Mesendoderm (in vitro differentiated cells): Measurements from ENCODE around the gene SOX6.

Source experiments
- DNase-seq: peaks from one replicate; pipeline ENCODE4 v3.0.0; 2013
- H2AK5ac ChIP-seq: 2 replicates; pipeline ENCODE4 v1.6.1; 2013; ENCODE audit warnings: low read length, inconsistent platforms
- H2BK120ac ChIP-seq: 2 replicates; pipeline ENCODE4 v1.6.1; 2013; ENCODE audit warnings: low read depth, mild to moderate bottlenecking, low read length, moderate library complexity, mixed read lengths
- H2BK15ac ChIP-seq: replicated peaks from 2 replicates; pipeline ENCODE4 v1.6.1; 2013; ENCODE audit warnings: low read depth, mild to moderate bottlenecking, moderate library complexity
- H2BK5ac ChIP-seq: 2 replicates; pipeline ENCODE4 v1.6.1; 2013; ENCODE audit warnings: low read length, inconsistent platforms
- H3K18ac ChIP-seq: 2 replicates; pipeline ENCODE4 v1.6.1; 2013; ENCODE audit warnings: mild to moderate bottlenecking, low read length, mixed read lengths
- H3K23ac ChIP-seq: one replicate; pipeline ENCODE4 v1.6.1; 2013; ENCODE audit warnings: low read length
- H3K27ac ChIP-seq: 2 replicates; pipeline ENCODE4 v1.5.1; 2013; ENCODE audit warnings: low read depth, mild to moderate bottlenecking, inconsistent platforms, low read length, moderate library complexity
- H3K27me3 ChIP-seq: 2 replicates; pipeline ENCODE4 v1.6.1; 2013; ENCODE audit warnings: low read length, control low read depth, mild to moderate bottlenecking, inconsistent platforms; ENCODE audit not compliant: insufficient read depth, poor library complexity
- H3K36me3 ChIP-seq: 2 replicates; pipeline ENCODE4 v1.6.1; 2013; ENCODE audit warnings: low read length, inconsistent platforms; ENCODE audit not compliant: control insufficient read depth, insufficient read depth
- H3K4ac ChIP-seq: one replicate; pipeline ENCODE4 v1.6.1; 2013; ENCODE audit warnings: low read depth, mild to moderate bottlenecking, low read length, moderate library complexity
- H3K4me1 ChIP-seq: 2 replicates; pipeline ENCODE4 v1.6.1; 2013; ENCODE audit warnings: low read depth, low read length, inconsistent platforms; ENCODE audit not compliant: control insufficient read depth
- H3K4me2 ChIP-seq: 2 replicates; pipeline ENCODE4 v1.6.1; 2013; ENCODE audit warnings: low read length
- H3K4me3 ChIP-seq: 2 replicates; pipeline ENCODE4 v1.5.1; 2013; ENCODE audit warnings: mild to moderate bottlenecking, low read length
- H3K56ac ChIP-seq: one replicate; pipeline ENCODE4 v1.6.1; 2013; ENCODE audit warnings: low read length
- H3K79me1 ChIP-seq: 2 replicates; pipeline ENCODE4 v1.6.1; 2013; ENCODE audit warnings: low read length, inconsistent platforms
- H3K79me2 ChIP-seq: 2 replicates; pipeline ENCODE4 v1.6.1; 2013; ENCODE audit warnings: mild to moderate bottlenecking, low read length; ENCODE audit not compliant: control insufficient read depth, insufficient read depth
- H3K9ac ChIP-seq: 2 replicates; pipeline ENCODE4 v1.6.1; 2013; ENCODE audit warnings: low read length, inconsistent platforms
- H4K5ac ChIP-seq: one replicate; pipeline ENCODE4 v1.6.1; 2013; ENCODE audit warnings: low read length
- H4K8ac ChIP-seq: one replicate; pipeline ENCODE4 v1.6.1; 2013; ENCODE audit warnings: low read depth, mild to moderate bottlenecking, control low read depth, low read length, moderate library complexity
- WGBS: extraction: QIAGEN DNeasy Blood & Tissue Kit; methylation state at CpG from one replicate; pipeline ENCODE4 v1.1.7; 2013; ENCODE audit warnings: low lambda C conversion rate, missing lambda C conversion rate; ENCODE audit not compliant: insufficient coverage; ENCODE audit errors: extremely low coverage; 5-methylcytosine and 5-hydroxymethylcytosine counted together

Gene SOX6

GRCh38 chr11:16093889-16094653 lies 262.3 kb downstream of the SOX6 start:
- H3K27ac ChIP-seq: no peak overlapping the region
- no peak overlapping the region for H3K4me3 ChIP-seq
- DNase-seq: no peak
- H4K5ac ChIP-seq: no peak overlapping the region
- H3K4me2 ChIP-seq: no peak overlapping the region
- WGBS: no CpG with 5 or more reads among the region's 3 CpGs
- H3K56ac ChIP-seq: no peak overlapping the region
- H2BK120ac ChIP-seq: no peak overlapping the region
- no peaks in the 10 kb centered on the region for H3K27me3 ChIP-seq
- H3K36me3 ChIP-seq: no peaks in the 10 kb centered on the region
- H2BK15ac ChIP-seq: no peak overlapping the region
- H4K8ac ChIP-seq: no peak overlapping the region
- no peaks in the 10 kb centered on the region for H3K79me1 ChIP-seq
- H3K4ac ChIP-seq: no peak overlapping the region
- H2AK5ac ChIP-seq: no peak overlapping the region
- H3K18ac ChIP-seq: no peak overlapping the region
- H3K9ac ChIP-seq: no peak overlapping the region
- H3K79me2 ChIP-seq: no peaks in the 10 kb centered on the region
- H2BK5ac ChIP-seq: no peak overlapping the region
- peaks cover 2% of the 10 kb centered on the region for H3K4me1 ChIP-seq
- no peak overlapping the region for H3K23ac ChIP-seq

GRCh38 chr11:16091862-16092261 lies 264.5 kb downstream of the SOX6 start:
- no peak overlapping the region for H3K4me2 ChIP-seq
- H3K4me1 ChIP-seq: peaks cover 2% of the 10 kb centered on the region
- WGBS: no CpG with 5 or more reads among the region's 1 CpG
- H2BK120ac ChIP-seq: no peak overlapping the region
- no peaks in the 10 kb centered on the region for H3K36me3 ChIP-seq
- no peak overlapping the region for H3K23ac ChIP-seq
- no peaks in the 10 kb centered on the region for H3K79me2 ChIP-seq
- no peaks in the 10 kb centered on the region for H3K27me3 ChIP-seq
- no peak overlapping the region for H3K4ac ChIP-seq
- H4K5ac ChIP-seq: no peak overlapping the region
- no peak overlapping the region for H2AK5ac ChIP-seq
- no peak overlapping the region for H3K27ac ChIP-seq
- H3K56ac ChIP-seq: no peak overlapping the region
- H2BK15ac ChIP-seq: no peak overlapping the region
- H3K9ac ChIP-seq: no peak overlapping the region
- no peak overlapping the region for H3K18ac ChIP-seq
- no peak overlapping the region for H3K4me3 ChIP-seq
- no peaks in the 10 kb centered on the region for H3K79me1 ChIP-seq
- no peak for DNase-seq
- H2BK5ac ChIP-seq: no peak overlapping the region
- H4K8ac ChIP-seq: no peak overlapping the region

GRCh38 chr11:16089481-16089880 lies 266.9 kb downstream of the SOX6 start:
- Histone ChIP-seq H3K4me2 (no peak overlapping the region), H3K56ac (no peak overlapping the region), H2BK5ac (no peak overlapping the region), H3K27ac (no peak overlapping the region), H4K8ac (no peak overlapping the region), H3K9ac (no peak overlapping the region), H3K4me3 (no peak overlapping the region), H2BK15ac (no peak overlapping the region), H3K27me3 (no peaks in the 10 kb centered on the region), H3K36me3 (no peaks in the 10 kb centered on the region), H3K18ac (no peak overlapping the region), H2AK5ac (no peak overlapping the region), H2BK120ac (no peak overlapping the region), H3K4ac (no peak overlapping the region), H3K79me1 (no peaks in the 10 kb centered on the region), H4K5ac (no peak overlapping the region), H3K79me2 (no peaks in the 10 kb centered on the region), H3K4me1 (peaks cover 2% of the 10 kb centered on the region), H3K23ac (no peak overlapping the region)
- no peak for DNase-seq
- WGBS: no CpG with 5 or more reads among the region's 1 CpG

GRCh38 chr11:16088774-16089173 lies 267.6 kb downstream of the SOX6 start:
- H3K4me2 ChIP-seq: no peak overlapping the region
- no peak overlapping the region for H3K56ac ChIP-seq
- H2BK120ac ChIP-seq: no peak overlapping the region
- H3K4me3 ChIP-seq: no peak overlapping the region
- no peak overlapping the region for H2BK15ac ChIP-seq
- no peaks in the 10 kb centered on the region for H3K79me1 ChIP-seq
- no peak overlapping the region for H3K4ac ChIP-seq
- H3K27ac ChIP-seq: no peak overlapping the region
- no peak overlapping the region for H4K5ac ChIP-seq
- no peak overlapping the region for H2BK5ac ChIP-seq
- DNase-seq: no peak
- no CpG with 5 or more reads among the region's 1 CpG for WGBS
- H3K27me3 ChIP-seq: no peaks in the 10 kb centered on the region
- no peaks in the 10 kb centered on the region for H3K36me3 ChIP-seq
- no peak overlapping the region for H3K18ac ChIP-seq
- no peaks in the 10 kb centered on the region for H3K4me1 ChIP-seq
- no peak overlapping the region for H3K9ac ChIP-seq
- no peaks in the 10 kb centered on the region for H3K79me2 ChIP-seq
- H4K8ac ChIP-seq: no peak overlapping the region
- no peak overlapping the region for H3K23ac ChIP-seq
- no peak overlapping the region for H2AK5ac ChIP-seq

GRCh38 chr11:16087886-16088285 lies 268.5 kb downstream of the SOX6 start:
- Histone ChIP-seq H3K36me3 (no peaks in the 10 kb centered on the region), H3K4me1 (no peaks in the 10 kb centered on the region), H2BK120ac (no peak overlapping the region), H4K8ac (no peak overlapping the region), H3K27ac (no peak overlapping the region), H3K4ac (no peak overlapping the region), H3K23ac (no peak overlapping the region), H4K5ac (no peak overlapping the region), H3K79me2 (no peaks in the 10 kb centered on the region), H3K4me2 (no peak overlapping the region), H3K18ac (no peak overlapping the region), H2BK15ac (no peak overlapping the region), H3K56ac (no peak overlapping the region), H2AK5ac (no peak overlapping the region), H3K27me3 (no peaks in the 10 kb centered on the region), H3K79me1 (no peaks in the 10 kb centered on the region), H3K9ac (no peak overlapping the region), H2BK5ac (no peak overlapping the region), H3K4me3 (no peak overlapping the region)
- WGBS: no CpG with 5 or more reads among the region's 2 CpGs
- no peak for DNase-seq
